Measurements from ENCODE around the gene SLC26A3.
"Not testable (repeated sequence)": the region's sequence is repeated elsewhere in the genome, so short reads cannot be mapped to it uniquely, and the experiment has no call there.

Gene SLC26A3

DNA sequence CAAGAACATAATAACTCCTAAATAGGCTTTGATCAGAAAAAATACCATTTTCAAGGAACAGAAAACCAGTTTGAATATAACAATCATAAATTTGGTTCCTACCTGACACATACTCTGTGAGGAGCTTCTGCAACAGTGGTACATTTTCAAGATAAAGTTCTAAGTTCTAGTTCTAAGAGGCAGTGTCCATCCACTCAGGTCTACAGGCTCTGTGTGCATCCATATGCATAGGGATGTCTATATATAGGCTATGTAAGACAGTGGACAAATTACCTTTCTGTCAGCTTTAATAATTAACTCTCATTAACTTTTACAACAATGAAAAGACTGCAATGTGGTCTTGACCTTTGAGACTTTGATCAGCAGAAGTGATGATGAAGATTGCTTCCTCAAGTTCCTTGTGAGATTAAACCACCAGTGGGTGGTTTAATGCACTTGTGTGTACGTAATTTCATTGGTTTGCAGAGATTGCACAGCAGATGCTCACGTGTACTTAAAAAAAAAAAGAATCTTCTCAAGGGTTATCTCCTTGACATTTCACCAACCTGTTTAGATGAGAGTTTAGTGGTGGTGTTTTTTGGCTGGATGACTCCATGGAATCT, at the start of gene SLC26A3:
TSS of gene SLC26A3 (minus strand) at position 215 of the 602 bp plus-strand sequence. CDS start 8,714 bp downstream, outside the sequence.
- ATAC-seq (no peak), DNase-seq (ENCODE audit: low spot score in 2 of 2) (no peak)
- no peak within 1 kb of the TSS for H3K27ac Mint-ChIP-seq
- H3K9me3 Mint-ChIP-seq, result no peaks in the 10 kb centered on the region
- H3K36me3 Mint-ChIP-seq, result no peaks in the 10 kb centered on the region
- no peak within 1 kb of the TSS for H3K4me3 Mint-ChIP-seq
- H3K4me1 Mint-ChIP-seq, result peaks cover 8% of the 10 kb centered on the region

- ATAC-seq (no peak), DNase-seq (ENCODE audit: low spot score in 2 of 2) (no peak)
- Mint-ChIP-seq H3K36me3 (no peaks in the 10 kb centered on the region), H3K9me3 (no peaks in the 10 kb centered on the region), H3K27ac (no peak overlapping the region), H3K4me3 (no peak overlapping the region), H3K4me1 (peaks cover 12% of the 10 kb centered on the region)
Observed at GRCh38 chr7:107850643-107851042, 47.6 kb upstream of the SLC26A3 start.

- no peak overlapping the region for H3K4me3 Mint-ChIP-seq
- ATAC-seq (no peak), DNase-seq (ENCODE audit: low spot score in 2 of 2) (no peak)
- no peaks in the 10 kb centered on the region for H3K36me3 Mint-ChIP-seq
- peaks cover 7% of the 10 kb centered on the region for H3K4me1 Mint-ChIP-seq
- no peaks in the 10 kb centered on the region for H3K9me3 Mint-ChIP-seq
- no peak overlapping the region for H3K27ac Mint-ChIP-seq
Observed at GRCh38 chr7:107850216-107850615, 47.2 kb upstream of the SLC26A3 start.

DNA sequence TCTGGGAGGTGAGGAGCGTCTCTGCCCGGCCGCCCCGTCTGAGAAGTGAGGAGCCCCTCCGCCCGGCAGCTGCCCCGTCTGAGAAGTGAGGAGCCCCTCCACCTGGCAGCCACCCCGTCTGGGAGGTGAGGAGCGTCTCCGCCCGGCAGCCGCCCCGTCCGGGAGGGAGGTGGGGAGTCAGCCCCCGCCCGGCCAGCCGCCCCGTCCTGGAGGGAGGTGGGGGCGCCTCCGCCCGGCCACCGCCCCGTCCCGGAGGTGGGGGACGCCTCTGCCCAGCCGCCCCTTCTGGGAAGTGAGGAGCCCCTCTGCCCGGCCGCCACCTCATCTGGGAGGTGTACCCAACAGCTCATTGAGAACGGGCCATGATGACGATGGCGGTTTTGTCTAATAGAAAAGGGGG, 45.2 kb upstream of the SLC26A3 start:
- not testable (repeated sequence) for ATAC-seq, H3K27ac Mint-ChIP-seq

DNA sequence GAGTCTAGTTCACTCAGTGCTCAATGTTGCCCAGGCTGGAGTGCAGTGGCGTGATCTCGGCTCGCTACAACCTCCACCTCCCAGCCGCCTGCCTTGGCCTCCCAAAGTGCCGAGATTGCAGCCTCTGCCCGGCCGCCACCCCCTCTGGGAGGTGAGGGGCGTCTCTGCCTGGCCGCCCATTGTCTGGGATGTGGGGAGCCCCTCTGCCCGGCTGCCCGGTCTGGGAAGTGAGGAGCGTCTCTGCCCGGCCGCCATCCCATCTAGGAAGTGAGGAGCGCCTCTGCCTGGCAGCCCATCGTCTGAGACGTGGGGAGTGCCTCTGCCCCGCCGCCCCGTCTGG, 44.8 kb upstream of the SLC26A3 start:
- H3K9me3 Mint-ChIP-seq; ATAC-seq; H3K4me1 Mint-ChIP-seq; H3K36me3 Mint-ChIP-seq; DNase-seq (ENCODE audit: low spot score in 2 of 2); H3K4me3 Mint-ChIP-seq; H3K27ac Mint-ChIP-seq: not testable (repeated sequence)

More for the DNA sequence above, 45.2 kb upstream of the SLC26A3 start:
- not testable (repeated sequence) for H3K4me1 Mint-ChIP-seq; H3K36me3 Mint-ChIP-seq; H3K4me3 Mint-ChIP-seq; H3K9me3 Mint-ChIP-seq; DNase-seq (ENCODE audit: low spot score in 2 of 2)

DNA sequence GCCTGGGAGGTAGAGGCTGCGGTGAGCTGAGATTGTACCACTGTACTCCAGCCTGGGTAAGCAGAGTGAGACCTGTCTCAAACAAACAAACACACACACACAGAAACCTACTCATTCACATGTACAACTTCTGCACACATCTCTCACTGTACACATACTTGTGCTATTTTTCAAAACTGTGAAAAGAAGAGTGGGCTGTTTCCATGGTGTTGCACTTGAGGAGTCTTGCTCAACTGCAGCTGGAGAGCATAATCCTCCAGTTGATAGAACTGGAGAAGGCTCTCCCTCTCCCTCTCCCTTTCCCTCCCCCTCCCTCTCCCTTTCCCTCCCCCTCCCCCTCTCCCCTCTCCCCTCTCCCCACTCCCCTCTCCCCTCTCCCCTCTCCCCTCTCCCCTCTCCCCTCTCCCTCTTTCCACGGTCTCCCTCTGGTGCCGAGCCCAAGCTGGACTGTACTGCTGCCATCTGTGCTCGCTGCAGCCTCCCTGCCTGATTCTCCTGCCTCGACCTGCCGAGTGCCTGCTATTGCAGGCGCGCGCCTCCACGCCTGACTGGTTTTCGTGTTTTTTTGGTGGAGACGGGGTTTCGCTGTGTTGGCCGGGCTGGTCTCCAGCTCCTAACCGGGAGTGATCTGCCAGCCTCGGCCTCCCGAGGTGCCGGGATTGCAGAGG, 44.3 kb upstream of the SLC26A3 start:
- Mint-ChIP-seq H3K27ac (no peak overlapping the region), H3K9me3 (no peaks in the 10 kb centered on the region), H3K4me3 (no peak overlapping the region), H3K36me3 (no peaks in the 10 kb centered on the region), H3K4me1 (no peaks in the 10 kb centered on the region)
- ATAC-seq (no peak), DNase-seq (ENCODE audit: low spot score in 2 of 2) (no peak)

- no peaks in the 10 kb centered on the region for H3K36me3 Mint-ChIP-seq
- H3K4me3 Mint-ChIP-seq, result no peak overlapping the region
- no peaks in the 10 kb centered on the region for H3K4me1 Mint-ChIP-seq
- DNase-seq (ENCODE audit: low spot score in 2 of 2) (no peak), ATAC-seq (no peak)
- no peak overlapping the region for H3K27ac Mint-ChIP-seq
- H3K9me3 Mint-ChIP-seq, result no peaks in the 10 kb centered on the region
Observed at GRCh38 chr7:107846324-107846723, 43.3 kb upstream of the SLC26A3 start.

DNA sequence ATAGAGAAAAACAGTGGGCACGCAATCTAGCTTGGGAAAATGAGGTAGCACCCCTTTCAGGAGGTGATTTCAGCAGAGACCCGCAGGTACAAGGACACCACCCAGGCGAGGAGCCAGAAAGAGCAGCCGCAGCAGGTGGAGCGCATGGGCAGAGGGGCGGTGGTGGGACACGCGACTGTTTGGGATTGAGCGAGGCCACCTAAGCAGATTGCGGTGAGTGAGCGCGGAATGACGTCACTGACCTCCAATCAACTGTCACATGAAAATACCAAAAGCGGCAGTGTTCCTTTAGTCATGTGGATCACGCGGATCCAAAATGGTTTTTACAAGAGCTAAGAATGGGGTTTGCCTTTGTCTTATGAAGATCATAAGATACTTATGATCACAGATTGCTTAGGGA, 40.2 kb upstream of the SLC26A3 start:
- peaks cover 3% of the 10 kb centered on the region for H3K9me3 Mint-ChIP-seq
- no peak overlapping the region for H3K4me3 Mint-ChIP-seq
- no peaks in the 10 kb centered on the region for H3K36me3 Mint-ChIP-seq
- no peaks in the 10 kb centered on the region for H3K4me1 Mint-ChIP-seq
- ATAC-seq, result no peak
- no peak overlapping the region for H3K27ac Mint-ChIP-seq
- no peak for DNase-seq (ENCODE audit: low spot score in 2 of 2)

GRCh38 chr7:107842213-107842612, 39.2 kb upstream of the SLC26A3 start:
- no peaks in the 10 kb centered on the region for H3K4me1 Mint-ChIP-seq
- H3K9me3 Mint-ChIP-seq, result peaks cover 3% of the 10 kb centered on the region
- no peaks in the 10 kb centered on the region for H3K36me3 Mint-ChIP-seq
- no peak for ATAC-seq
- DNase-seq (ENCODE audit: low spot score in 2 of 2), result no peak
- H3K4me3 Mint-ChIP-seq, result no peak overlapping the region
- H3K27ac Mint-ChIP-seq, result no peak overlapping the region

DNA sequence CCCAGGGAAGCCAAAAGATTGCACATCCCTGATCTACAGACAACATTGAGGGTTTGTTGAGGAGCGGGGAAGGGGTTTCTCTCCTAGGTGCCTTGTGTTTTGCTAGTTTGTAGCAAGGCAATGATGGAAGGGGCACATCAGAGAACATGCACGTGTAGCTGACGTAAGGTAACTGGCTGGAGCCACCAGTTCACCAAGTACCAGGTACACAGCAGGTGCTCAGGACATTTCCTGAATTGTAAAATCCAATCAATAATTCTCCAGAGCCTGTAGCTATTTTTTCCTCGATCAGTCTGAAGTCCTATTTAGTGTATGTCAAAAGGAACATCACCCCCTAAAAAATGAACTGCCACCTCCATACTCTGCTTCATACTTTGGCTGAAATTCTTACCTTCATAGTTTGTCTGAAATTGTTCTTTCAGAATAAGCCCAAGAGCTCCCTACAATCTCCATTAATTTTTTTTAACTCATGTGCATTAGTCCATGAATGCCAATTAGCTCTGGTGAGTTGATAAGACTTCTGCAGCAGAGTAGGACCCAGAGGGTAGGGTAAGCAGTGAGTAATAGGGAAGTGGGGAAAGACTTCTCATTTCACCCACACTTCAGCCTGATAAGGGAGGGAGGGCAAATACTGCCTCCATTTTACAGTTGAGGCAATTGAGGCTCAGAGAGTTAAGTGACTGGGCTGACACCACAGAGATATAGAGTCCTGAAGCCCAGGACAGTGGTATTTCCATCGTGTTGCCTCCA, 36.0 kb upstream of the SLC26A3 start:
- Mint-ChIP-seq H3K4me1 (no peaks in the 10 kb centered on the region), H3K9me3 (peaks cover 3% of the 10 kb centered on the region), H3K36me3 (no peaks in the 10 kb centered on the region), H3K27ac (no peak overlapping the region), H3K4me3 (no peak overlapping the region)
- ATAC-seq (no peak), DNase-seq (ENCODE audit: low spot score in 2 of 2) (no peak)

DNA sequence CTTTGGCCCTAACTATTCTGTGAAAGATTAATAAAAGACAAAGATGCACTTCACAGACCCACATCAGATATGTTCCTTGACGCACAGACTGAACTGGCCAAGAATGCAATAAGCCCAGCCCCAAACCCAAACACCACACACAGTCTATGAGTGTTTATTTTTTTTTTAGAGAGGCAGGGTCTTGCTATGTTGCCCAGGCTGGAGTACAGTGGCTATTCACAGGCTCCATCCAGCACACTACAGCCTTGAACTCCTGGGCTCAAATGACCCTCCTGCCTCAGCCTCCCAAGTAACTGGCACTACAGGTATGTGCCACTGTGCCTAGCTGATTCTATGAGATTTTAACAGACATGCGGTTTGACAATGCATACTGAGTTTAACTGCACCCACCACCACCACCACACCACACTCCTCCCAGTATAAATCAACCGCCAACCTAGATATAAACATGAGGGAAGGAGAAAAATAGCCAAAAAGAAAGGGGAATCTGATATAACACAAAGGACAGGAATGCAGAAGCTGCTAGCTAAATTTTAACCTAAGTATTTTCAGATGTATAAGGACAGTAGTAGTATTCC, 35.1 kb upstream of the SLC26A3 start:
- ATAC-seq (no peak), DNase-seq (ENCODE audit: low spot score in 2 of 2) (no peak)
- Mint-ChIP-seq H3K4me3 (no peak overlapping the region), H3K27ac (no peak overlapping the region), H3K4me1 (no peaks in the 10 kb centered on the region), H3K36me3 (no peaks in the 10 kb centered on the region), H3K9me3 (peaks cover 3% of the 10 kb centered on the region)

GRCh38 chr7:107837145-107837512, 34.1 kb upstream of the SLC26A3 start:
- peaks cover 3% of the 10 kb centered on the region for H3K9me3 Mint-ChIP-seq
- no peaks in the 10 kb centered on the region for H3K36me3 Mint-ChIP-seq
- no peak overlapping the region for H3K4me3 Mint-ChIP-seq
- peak overlapping the region; percentile 7 for H3K27ac Mint-ChIP-seq
- no peaks in the 10 kb centered on the region for H3K4me1 Mint-ChIP-seq
- ATAC-seq (no peak), DNase-seq (ENCODE audit: low spot score in 2 of 2) (no peak)

DNA sequence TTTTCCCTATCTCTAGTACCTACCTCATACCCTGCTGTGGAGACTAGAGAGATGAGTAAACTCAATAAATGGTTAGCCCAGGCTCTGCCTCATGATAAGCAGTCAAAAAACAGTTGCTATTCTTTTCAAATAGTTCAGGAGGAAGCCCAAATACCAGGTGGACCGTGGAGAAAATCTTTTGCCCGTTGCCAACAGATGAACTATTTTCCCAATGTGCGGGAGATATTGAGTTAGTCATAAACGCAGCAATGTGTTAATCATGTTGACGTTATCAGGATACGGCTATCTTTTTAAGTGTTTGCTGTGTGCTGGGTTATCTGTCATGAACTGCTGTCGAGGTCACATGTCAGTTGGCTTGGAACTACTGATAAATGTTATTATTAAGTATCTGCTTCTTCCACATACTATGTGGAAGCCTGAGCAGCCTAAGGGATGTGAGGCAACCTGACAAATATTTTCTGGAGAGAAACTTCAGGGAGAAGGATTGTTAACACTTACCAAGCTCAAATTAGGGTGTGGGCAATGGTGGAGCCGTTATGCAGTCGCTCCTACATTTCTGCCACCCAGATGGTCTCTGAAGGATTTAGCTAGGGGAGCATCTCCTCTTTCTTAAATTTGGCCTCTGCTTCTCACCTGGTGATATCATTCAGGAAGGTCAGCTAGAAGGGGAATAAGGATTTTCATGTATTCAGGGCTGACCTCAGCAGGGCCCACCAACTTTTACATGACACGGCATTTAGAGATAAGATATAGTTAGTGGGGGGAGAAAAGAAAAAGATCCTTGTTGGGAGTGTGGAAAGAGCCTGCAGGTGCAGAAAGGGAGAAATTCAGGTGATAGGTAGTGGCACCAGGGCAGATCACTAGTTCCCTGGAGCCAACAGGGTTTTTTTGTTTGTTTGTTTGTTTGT, 33.5 kb upstream of the SLC26A3 start:
- Mint-ChIP-seq H3K4me1 (no peaks in the 10 kb centered on the region), H3K4me3 (no peak overlapping the region), H3K9me3 (peaks cover 3% of the 10 kb centered on the region), H3K27ac (no peak overlapping the region), H3K36me3 (no peaks in the 10 kb centered on the region)
- ATAC-seq (no peak), DNase-seq (ENCODE audit: low spot score in 2 of 2) (no peak)

DNA sequence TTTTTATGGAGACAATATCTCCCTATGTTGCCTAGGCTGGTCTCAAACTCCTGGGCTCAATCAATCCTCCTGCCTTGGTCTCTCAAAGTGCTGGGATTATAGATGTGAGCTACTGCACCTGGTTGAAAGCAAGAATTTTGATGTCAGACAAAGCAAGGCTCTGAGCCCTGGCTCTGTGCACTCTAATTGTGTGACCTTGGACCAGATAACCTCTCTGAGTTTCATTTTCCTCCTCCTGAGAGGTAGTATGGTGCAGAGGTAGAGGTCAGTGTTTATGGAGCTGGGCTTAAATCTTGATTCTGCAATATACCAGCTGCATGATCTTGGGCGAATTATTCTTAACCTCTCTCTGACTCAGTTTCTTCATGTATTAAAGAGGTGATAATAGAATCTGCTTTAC, 31.4 kb upstream of the SLC26A3 start:
- H3K9me3 Mint-ChIP-seq, result no peaks in the 10 kb centered on the region
- no peaks in the 10 kb centered on the region for H3K36me3 Mint-ChIP-seq
- no peak overlapping the region for H3K27ac Mint-ChIP-seq
- DNase-seq (ENCODE audit: low spot score in 2 of 2) (no peak), ATAC-seq (no peak)
- H3K4me1 Mint-ChIP-seq, result no peaks in the 10 kb centered on the region
- H3K4me3 Mint-ChIP-seq, result no peak overlapping the region

DNA sequence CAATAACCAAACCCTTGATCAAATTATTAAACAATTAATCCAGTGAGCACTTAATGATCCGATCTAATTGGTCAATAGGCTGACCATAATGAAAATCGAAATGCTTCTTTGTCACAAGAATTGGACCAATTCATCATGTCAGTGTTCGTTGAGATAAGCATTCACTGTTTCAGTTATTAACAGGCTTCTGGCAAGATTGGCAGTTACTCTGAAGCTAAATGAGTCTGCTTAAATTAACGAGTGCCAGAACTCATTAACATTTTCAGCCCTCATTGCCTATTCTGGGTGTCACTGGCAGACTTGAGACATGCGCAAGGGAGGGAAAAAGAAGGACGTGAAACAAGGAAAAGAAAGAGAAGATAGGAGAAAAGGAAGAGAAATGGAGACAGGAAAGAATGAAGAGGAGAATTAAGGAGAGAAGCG, 30.7 kb upstream of the SLC26A3 start:
- Mint-ChIP-seq H3K4me3 (no peak overlapping the region), H3K27ac (no peak overlapping the region), H3K4me1 (no peaks in the 10 kb centered on the region), H3K9me3 (no peaks in the 10 kb centered on the region), H3K36me3 (no peaks in the 10 kb centered on the region)
- no peak for ATAC-seq
- DNase-seq (ENCODE audit: low spot score in 2 of 2), result no peak

Data from stimulated activated effector memory CD8-positive, alpha-beta T cell treated with anti-CD3 and anti-CD28 coated beads, Interleukin-12 subunit alpha, Interleukin-12 subunit beta, amount 100 ng/mL, for 72 hours (primary cell).